SJSA1 (cell line): ENCODE data around the gene XRCC4. TPM values are rescaled to one million over a fixed set of nuclear protein-coding genes. Genes with fewer than 3 reads are reported as not detected.

Experiments
- DNase-seq, 2 experiments: peaks; one replicate each; pipeline ENCODE4 v3.0.0-alpha.2; 2015 to 2020; ENCODE audit warnings: low spot score in 2 of 2, low read depth in 1 of 2
- H3K27ac ChIP-seq: fragments of 250-450 bp; sonication (Bioruptor Pico); 2 replicates; pipeline ENCODE4 v1.5.1; 2020; ENCODE audit warnings: mild to moderate bottlenecking, moderate library complexity
- H3K27me3 ChIP-seq: fragments of 250-450 bp; sonication (Bioruptor Pico); replicated peaks from 2 replicates; pipeline ENCODE4 v1.5.1; 2020; ENCODE audit warnings: mild to moderate bottlenecking, moderate library complexity
- H3K36me3 ChIP-seq: fragments of 250-450 bp; sonication (Bioruptor Pico); 2 replicates; pipeline ENCODE4 v1.5.1; 2020; ENCODE audit warnings: mild to moderate bottlenecking
- H3K4me1 ChIP-seq: fragments of 250-450 bp; sonication (Bioruptor Pico); replicated peaks from 2 replicates; pipeline ENCODE4 v1.6.1; 2021; ENCODE audit warnings: mild to moderate bottlenecking
- H3K4me3 ChIP-seq: fragments of 250-450 bp; sonication (Bioruptor Pico); 2 replicates; pipeline ENCODE4 v1.5.1; 2020; ENCODE audit warnings: mild to moderate bottlenecking
- H3K9me3 ChIP-seq: fragments of 250-450 bp; sonication (Bioruptor Pico); replicated peaks from 2 replicates; pipeline ENCODE4 v1.5.1; 2020; ENCODE audit warnings: mild to moderate bottlenecking
- total RNA-seq: library from RNA; depleted of rRNA; stranded (reverse); fragments of >200 nt; shearing (Covaris generic); gene quantifications from 2 replicates; pipeline ENCODE4 v1.2.3, GENCODE V29; 2014

Gene XRCC4
- total RNA-seq, 1 experiment from 2014 or later: 16.1 TPM

DNA sequence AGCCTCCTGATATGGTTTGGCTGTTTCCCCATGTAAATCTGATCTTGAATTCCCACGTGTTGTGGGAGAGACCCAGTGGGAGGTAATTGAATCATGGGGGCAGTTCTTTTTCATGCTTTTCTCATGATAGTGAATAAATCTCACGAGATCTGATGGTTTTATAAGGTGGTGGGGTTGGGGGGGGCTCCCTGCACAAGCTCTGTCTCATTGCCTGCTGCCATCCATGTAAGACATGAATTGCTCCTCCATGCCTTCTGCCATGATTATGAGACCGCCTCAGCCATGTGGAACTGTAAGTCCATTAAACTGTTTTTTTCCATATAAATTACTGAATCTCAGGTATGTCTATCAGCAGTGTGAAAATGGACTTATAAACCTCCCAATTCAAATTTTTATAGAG is 12.8 kb downstream of the XRCC4 start:
- Histone ChIP-seq H3K9me3 (peaks cover 5% of the 10 kb centered on the region; the same call in 1 of the 2 replicates), H3K4me3 (no peak overlapping the region), H3K27me3 (no peaks in the 10 kb centered on the region), H3K4me1 (no peaks in the 10 kb centered on the region), H3K36me3 (no peaks in the 10 kb centered on the region), H3K27ac (no peak overlapping the region)
- no peak for DNase-seq

DNA sequence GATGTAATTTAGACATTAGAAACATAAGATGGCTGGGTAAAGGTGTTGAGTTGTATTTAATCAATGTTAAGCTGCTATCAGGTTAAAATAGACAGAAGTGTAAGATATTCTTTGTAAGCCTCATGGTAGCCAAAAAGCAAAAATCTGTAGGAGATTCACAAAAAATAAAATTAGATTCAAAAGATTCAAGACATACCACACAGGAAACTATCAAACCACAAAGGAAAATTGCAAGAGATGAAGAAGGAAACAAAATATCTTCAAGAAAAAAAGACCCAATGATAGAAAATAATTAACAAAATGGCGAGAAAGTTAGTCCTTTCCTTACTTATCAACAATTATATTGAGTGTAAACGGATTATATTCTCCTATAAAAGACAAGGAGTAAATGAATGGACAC is 15.3 kb downstream of the XRCC4 start:
- H3K4me1 ChIP-seq: peaks cover 15% of the 10 kb centered on the region
- no peak for DNase-seq
- no peak overlapping the region for H3K27ac ChIP-seq
- H3K27me3 ChIP-seq: no peaks in the 10 kb centered on the region
- peaks cover 5% of the 10 kb centered on the region; the same call in 1 of the 2 replicates for H3K9me3 ChIP-seq
- H3K36me3 ChIP-seq: no peaks in the 10 kb centered on the region
- no peak overlapping the region for H3K4me3 ChIP-seq

DNA sequence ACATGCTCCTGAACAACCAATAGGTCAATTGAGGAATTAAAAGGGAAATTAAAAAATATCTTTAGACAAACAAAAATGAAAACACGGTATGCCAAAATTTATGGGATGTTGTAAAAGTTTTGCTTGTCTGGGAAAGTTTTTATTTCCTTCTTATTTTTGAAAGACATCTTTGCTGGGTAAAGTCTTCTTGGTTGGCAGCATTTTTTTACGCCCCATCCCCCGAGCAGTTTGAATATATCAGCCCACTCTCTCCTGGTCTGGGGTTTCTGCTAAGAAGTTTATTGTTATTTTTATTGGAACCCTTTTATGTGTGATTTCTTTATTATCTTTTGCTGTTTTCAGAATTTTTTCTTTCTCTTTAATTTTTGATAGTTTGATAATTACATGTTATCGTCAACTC is 16.3 kb downstream of the XRCC4 start:
- DNase-seq: no peak
- Histone ChIP-seq H3K27me3 (no peaks in the 10 kb centered on the region), H3K36me3 (no peaks in the 10 kb centered on the region), H3K27ac (no peak overlapping the region), H3K4me3 (no peak overlapping the region), H3K9me3 (peaks cover 5% of the 10 kb centered on the region; the same call in 1 of the 2 replicates), H3K4me1 (peaks cover 22% of the 10 kb centered on the region)

DNA sequence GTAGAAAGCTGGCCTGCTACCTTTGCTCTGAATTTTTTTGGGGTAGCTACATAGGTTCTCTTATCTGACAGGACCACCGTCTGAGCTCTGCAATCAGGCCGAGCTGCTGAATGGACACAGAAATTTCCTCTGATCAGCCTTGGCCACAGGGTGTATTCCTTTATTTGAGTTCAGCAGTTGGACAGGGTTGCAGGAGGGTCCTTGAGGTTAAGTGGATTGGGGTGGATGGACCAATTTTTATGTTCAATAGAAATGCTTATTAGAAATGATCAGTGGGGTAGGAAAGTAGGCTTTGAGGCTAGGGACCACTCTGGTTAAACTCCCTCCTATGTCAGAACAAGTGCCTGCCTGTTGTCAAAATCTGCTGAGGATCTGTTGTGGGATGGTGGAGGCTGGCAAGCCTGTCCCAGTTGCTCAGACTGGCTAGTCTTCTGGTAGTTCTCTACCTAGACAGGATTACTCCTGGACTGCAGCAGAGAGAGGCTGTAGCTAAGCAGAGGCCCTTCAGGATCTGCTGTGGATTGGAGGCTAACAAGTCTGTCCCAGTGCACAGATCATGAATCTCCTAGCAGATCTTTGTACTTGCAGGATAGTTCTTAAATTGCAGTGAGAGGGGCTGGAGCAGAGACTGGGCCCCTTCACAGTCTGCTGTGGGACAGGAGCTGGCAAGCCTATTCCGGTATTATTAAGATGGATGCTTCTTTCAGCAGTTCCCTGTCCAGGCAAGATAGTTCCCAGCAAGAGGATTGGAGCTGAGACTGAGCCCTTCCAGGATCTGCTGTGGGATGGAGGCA is 18.0 kb downstream of the XRCC4 start:
- no peaks in the 10 kb centered on the region for H3K36me3 ChIP-seq
- DNase-seq: no peak
- H3K27ac ChIP-seq: no peak overlapping the region

DNA sequence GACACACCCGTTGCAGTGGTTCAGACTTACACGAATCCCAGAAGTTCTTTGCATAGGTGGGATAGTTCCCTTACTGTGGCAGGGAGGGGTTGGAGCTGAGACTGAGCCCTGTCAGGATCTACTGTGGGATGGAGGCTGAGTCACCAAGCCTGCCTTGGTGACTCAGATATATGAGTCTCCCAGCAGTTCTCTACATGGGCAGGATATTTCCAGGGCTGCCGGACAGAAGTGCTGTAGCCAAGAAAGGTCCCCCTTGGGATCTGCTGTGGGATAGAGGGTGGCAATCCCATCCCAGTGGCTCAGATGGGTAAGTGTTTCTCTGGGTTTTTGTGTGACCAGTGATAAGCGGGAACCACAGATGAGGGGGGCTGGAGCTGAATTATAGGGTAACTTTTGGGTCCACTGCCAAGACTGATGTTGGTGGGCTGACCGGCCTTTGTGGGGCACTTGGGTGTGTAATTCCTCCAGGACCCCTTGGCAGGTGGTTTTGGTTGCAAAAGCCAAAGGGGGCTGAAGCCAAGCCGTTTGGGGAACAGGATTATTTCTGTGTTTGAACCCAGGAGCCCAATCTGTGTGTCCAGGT is 18.7 kb downstream of the XRCC4 start:
- Histone ChIP-seq H3K4me3 (no peak overlapping the region), H3K9me3 (peaks cover 5% of the 10 kb centered on the region; the same call in 1 of the 2 replicates), H3K4me1 (peaks cover 22% of the 10 kb centered on the region), H3K27ac (no peak overlapping the region), H3K27me3 (no peaks in the 10 kb centered on the region), H3K36me3 (no peaks in the 10 kb centered on the region)
- peak; percentile 52 to 70 for DNase-seq

More for the DNA sequence above, 18.0 kb downstream of the XRCC4 start:
- peaks cover 5% of the 10 kb centered on the region; the same call in 1 of the 2 replicates for H3K9me3 ChIP-seq
- no peak overlapping the region for H3K4me3 ChIP-seq
- peaks cover 22% of the 10 kb centered on the region for H3K4me1 ChIP-seq
- no peaks in the 10 kb centered on the region for H3K27me3 ChIP-seq

DNA sequence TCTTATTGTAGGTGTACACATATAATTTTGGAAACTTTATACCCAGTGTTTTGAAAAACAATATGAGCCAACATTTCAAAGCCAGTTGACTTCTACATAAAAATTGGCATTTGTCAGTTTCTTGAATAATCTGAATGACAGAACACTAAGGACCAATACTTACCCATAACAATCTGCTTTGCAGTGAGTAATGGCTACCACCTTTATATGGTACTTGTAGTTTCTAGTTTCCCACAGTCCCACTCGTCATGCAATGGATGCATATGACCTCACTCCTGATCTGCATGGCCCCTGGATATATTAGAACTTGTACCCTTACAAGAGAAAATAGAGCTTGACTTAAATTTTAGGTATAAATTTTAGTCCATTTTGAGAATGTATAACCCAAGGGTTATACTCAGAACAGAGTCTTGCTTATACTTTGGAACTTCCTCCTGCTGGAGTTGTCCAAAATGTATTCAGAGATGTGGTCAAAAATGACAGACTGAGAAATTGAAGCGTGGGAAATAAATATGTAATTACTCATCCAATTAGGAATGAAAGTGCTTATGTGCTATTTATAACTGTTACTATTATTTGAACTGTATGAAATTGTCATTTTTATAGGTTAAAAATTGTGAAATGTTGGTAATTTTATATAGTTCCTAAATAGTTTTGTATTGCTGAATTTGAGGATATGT is 19.5 kb downstream of the XRCC4 start:
- Histone ChIP-seq H3K9me3 (peaks cover 5% of the 10 kb centered on the region; the same call in 1 of the 2 replicates), H3K27me3 (no peaks in the 10 kb centered on the region), H3K4me1 (peaks cover 22% of the 10 kb centered on the region), H3K36me3 (no peaks in the 10 kb centered on the region), H3K27ac (no peak overlapping the region), H3K4me3 (no peak overlapping the region)
- DNase-seq: no peak

DNA sequence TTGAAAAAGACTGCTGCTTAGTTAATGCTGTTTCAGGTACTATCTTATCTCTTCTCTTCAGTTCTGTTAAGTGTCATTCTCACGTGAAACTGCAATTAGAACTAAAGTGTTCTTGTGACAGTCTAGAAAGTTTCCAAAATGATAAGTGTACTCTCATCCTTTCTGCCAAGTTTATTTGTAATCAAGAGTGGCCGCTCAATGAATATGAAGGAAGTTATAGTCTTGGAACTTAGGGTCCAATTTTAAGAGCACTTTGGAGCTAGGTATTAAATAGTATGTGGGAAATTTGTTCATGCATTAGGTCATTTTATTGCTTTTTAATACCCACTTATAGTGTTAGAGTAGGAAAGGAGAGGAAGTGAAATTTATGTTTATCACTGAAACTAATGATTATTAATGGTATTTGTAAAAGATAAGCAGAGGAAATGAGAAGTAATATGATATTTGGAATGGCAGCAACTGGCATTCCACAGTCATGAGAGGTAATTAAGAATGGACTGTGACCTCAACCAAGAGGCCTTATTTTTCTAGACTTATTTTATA is 20.4 kb downstream of the XRCC4 start:
- Histone ChIP-seq H3K27me3 (no peaks in the 10 kb centered on the region), H3K9me3 (peaks cover 5% of the 10 kb centered on the region; the same call in 1 of the 2 replicates), H3K4me3 (no peak overlapping the region), H3K4me1 (peaks cover 22% of the 10 kb centered on the region), H3K27ac (no peak overlapping the region), H3K36me3 (no peaks in the 10 kb centered on the region)
- no peak for DNase-seq

DNA sequence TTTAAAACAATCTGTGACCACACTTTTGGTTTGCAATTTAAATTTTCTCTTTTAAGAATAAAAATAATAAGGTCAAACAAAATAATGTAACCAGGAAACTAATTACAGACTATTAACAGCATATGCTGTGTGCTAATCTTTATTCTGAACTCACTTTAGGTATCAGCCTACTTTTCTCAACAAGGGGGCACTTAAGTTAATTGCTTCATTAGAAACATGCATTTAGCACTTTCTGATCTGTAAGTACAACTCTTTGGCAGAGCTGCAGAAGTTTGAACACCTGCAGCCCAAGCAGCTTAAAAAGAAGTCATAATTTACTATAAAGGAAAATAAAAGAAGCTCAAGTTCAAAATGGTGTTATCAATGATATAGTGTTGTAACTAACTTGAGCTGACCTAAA is 21.7 kb downstream of the XRCC4 start:
- H3K36me3 ChIP-seq: no peaks in the 10 kb centered on the region
- H3K27me3 ChIP-seq: no peaks in the 10 kb centered on the region
- H3K4me1 ChIP-seq: peaks cover 22% of the 10 kb centered on the region
- H3K9me3 ChIP-seq: no peaks in the 10 kb centered on the region
- no peak for DNase-seq
- no peak overlapping the region for H3K27ac ChIP-seq
- H3K4me3 ChIP-seq: no peak overlapping the region

DNA sequence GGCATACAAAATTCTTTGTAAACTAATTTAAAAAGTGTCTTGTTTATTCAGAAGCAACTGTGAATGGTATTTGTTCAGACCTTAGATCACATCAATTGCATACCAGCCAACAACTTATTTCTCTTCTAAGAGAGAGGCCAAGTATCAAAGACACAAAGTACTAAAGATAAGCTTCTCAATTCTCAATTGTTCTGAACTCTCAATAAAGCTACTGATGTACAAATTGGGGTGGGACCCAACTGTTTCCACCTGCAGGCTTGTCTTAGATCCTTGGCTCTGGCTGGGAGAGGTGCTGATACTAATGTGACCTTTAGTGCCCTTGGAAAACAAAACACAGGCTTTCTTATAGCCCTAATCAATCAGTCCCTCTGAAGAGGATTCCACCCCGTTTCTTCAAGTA is 22.1 kb downstream of the XRCC4 start:
- Histone ChIP-seq H3K9me3 (no peaks in the 10 kb centered on the region), H3K27ac (no peak overlapping the region), H3K36me3 (no peaks in the 10 kb centered on the region), H3K4me3 (no peak overlapping the region), H3K4me1 (peaks cover 22% of the 10 kb centered on the region), H3K27me3 (no peaks in the 10 kb centered on the region)
- no peak for DNase-seq

DNA sequence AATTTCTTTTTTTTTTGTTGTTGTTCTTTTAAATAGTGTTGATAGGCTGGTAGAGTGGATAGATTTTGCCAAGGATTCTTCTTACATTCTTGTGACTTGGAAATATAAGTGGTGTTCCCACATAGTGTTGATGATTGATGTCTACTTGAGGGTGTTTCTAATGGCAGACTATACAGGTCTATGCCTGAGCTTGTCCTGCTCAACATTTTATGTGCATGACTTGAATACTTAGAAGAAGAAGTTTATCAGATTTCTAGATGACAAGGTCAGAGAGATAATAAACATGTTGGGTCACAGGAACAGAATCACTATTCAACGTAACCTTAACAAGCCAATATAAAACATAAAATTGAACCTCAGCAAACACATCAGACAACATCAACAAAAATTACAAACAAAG is 24.2 kb downstream of the XRCC4 start:
- DNase-seq: no peak

DNA sequence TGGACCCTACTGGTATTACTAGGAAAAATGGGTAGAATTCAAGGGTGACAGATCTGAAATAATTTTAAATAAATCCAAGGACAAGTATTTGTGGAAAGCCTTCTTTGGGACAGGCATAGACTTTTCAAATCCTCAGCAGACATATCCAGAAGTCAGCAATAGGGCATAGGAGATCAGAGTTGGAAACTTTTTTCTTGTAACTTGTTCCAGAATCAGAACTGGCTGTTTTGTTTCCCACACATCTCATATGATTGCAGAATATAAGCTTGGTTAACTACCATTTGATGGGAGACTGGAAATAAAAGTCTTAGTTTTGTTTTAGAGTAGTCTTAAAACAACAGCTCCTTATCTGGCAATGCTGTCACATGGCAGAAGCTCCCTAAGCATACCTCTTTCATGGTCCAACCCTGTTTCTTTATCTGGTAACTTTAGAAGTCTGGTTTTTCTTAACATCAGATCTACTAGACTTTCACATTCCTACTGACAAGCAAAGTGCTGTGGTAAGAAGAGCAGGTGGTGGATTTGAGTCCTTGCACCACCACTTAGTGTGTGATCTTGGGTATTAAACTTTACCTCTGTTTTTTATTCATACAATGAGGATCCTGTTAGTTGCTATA is 25.1 kb downstream of the XRCC4 start:
- H3K4me1 ChIP-seq: peaks cover 7% of the 10 kb centered on the region
- no peaks in the 10 kb centered on the region for H3K36me3 ChIP-seq
- H3K9me3 ChIP-seq: no peaks in the 10 kb centered on the region
- H3K27ac ChIP-seq: no peak overlapping the region
- no peak overlapping the region for H3K4me3 ChIP-seq
- no peak for DNase-seq
- no peaks in the 10 kb centered on the region for H3K27me3 ChIP-seq

More for the DNA sequence above, 24.2 kb downstream of the XRCC4 start:
- Histone ChIP-seq H3K4me1 (peaks cover 11% of the 10 kb centered on the region), H3K4me3 (no peak overlapping the region), H3K36me3 (no peaks in the 10 kb centered on the region), H3K27ac (no peak overlapping the region), H3K9me3 (no peaks in the 10 kb centered on the region), H3K27me3 (no peaks in the 10 kb centered on the region)

DNA sequence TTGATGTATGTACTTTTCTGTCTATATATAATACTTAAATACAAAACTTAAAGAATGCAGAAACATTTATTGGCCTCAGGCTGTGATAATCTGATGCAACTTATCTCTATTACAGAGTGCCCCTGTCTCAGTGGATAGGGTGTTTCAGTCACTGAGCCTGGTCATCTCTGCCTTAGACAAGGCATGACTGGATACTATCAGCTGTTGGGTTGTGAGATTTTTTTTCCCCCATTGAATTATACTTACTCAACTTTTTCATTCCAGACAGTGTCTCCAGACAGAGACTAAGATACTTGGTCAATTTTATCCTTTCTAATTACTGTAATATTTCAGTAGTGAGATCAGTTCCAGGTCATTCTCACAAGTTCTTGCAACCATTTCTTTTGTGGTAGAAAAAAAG is 26.7 kb downstream of the XRCC4 start:
- H3K27ac ChIP-seq: no peak overlapping the region
- no peak overlapping the region for H3K4me3 ChIP-seq
- no peaks in the 10 kb centered on the region for H3K9me3 ChIP-seq
- no peaks in the 10 kb centered on the region for H3K27me3 ChIP-seq
- no peaks in the 10 kb centered on the region for H3K4me1 ChIP-seq
- no peaks in the 10 kb centered on the region for H3K36me3 ChIP-seq
- no peak for DNase-seq

DNA sequence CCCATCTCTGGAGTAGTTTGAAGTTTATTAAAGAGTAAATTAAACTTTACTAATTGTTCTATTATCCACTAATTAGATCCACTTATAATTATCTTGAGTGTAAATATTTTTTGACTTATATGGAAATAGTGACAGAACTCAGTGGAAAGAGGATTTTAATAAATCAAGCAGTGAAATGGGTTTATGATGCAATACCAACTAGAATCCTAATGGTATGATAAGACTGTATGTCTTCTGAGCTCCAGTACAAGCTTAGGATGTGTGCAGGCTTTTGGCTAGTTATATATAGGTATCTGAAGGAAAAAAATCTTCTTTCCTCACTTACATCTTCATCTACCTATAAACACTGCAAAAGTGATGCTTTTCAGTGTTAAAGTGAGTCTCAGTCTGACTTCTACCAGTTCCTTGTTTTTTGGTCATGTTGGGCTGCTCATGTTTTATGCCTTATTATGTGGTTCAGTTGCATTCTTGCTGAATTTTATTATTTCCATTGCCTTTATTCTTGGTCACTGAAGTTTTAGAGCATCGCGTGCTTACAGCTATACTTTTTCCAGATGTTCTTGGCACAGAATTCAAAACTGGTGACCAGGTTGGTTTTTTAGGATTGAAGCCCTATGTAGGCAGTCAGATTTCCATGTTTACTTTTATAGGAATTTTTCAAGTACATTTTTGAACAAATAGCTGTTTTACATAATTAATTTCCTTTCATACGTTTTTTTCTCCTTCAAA is 30.5 kb downstream of the XRCC4 start:
- Histone ChIP-seq H3K27me3 (no peaks in the 10 kb centered on the region), H3K27ac (no peak overlapping the region), H3K36me3 (no peaks in the 10 kb centered on the region), H3K4me3 (no peak overlapping the region), H3K9me3 (no peaks in the 10 kb centered on the region), H3K4me1 (no peaks in the 10 kb centered on the region)
- no peak for DNase-seq
